HL-60 (cell line): Measurements from ENCODE around the gene TRPM2.

Experiments
- CTCF ChIP-seq: IDR thresholded peaks from one replicate; pipeline ENCODE4 v1.5.1; 2011; ENCODE audit warnings: low read length, control low read depth, inconsistent platforms; ENCODE audit not compliant: insufficient read depth
- GABPA ChIP-seq: IDR thresholded peaks from 2 replicates; pipeline ENCODE4 v1.6.1; 2012; ENCODE audit warnings: low read depth
- REST ChIP-seq: IDR thresholded peaks from 2 replicates; pipeline ENCODE4 v1.6.1; 2012; ENCODE audit warnings: low read depth; ENCODE audit not compliant: insufficient replicate concordance

GRCh38 chr21:44326716-44327602, 26.5 kb upstream of the TRPM2 start:
- TF ChIP-seq CTCF = no peak
- TF ChIP-seq GABPA = no peak
- no peak for TF ChIP-seq REST
